GM12872 (cell line): Measurements from ENCODE around the gene GIT2.

Experiments used
- TF ChIP-seq, protein P1 (sequence below): IDR thresholded peaks from 3 replicates; pipeline ENCODE4 v1.5.1; 2011; ENCODE audit warnings: low read depth, mild to moderate bottlenecking, low read length, moderate library complexity; ENCODE audit not compliant: insufficient read depth

GIT2 gene

DNA sequence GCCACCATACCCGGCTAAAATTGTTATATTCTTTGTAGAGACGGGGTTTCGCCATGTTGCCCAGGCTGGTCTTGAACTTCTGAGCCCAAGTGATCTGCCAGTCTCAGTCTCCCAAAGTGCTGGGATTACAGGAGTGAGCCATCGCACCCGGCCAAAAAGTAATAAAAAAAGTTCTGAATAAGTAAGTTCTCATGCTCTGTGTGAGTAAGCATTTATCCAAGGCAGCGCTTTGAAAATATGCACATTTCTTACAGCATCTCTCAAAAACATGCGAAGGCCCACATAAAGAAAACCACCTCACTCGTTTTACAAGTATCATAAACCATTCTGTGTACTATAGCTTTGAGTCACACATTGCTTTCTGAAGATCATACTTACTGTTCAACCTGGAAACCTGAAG, 8.6 kb downstream of the GIT2 start:
- TF ChIP-seq, protein P1, sequence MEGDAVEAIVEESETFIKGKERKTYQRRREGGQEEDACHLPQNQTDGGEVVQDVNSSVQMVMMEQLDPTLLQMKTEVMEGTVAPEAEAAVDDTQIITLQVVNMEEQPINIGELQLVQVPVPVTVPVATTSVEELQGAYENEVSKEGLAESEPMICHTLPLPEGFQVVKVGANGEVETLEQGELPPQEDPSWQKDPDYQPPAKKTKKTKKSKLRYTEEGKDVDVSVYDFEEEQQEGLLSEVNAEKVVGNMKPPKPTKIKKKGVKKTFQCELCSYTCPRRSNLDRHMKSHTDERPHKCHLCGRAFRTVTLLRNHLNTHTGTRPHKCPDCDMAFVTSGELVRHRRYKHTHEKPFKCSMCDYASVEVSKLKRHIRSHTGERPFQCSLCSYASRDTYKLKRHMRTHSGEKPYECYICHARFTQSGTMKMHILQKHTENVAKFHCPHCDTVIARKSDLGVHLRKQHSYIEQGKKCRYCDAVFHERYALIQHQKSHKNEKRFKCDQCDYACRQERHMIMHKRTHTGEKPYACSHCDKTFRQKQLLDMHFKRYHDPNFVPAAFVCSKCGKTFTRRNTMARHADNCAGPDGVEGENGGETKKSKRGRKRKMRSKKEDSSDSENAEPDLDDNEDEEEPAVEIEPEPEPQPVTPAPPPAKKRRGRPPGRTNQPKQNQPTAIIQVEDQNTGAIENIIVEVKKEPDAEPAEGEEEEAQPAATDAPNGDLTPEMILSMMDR, result no peak

DNA sequence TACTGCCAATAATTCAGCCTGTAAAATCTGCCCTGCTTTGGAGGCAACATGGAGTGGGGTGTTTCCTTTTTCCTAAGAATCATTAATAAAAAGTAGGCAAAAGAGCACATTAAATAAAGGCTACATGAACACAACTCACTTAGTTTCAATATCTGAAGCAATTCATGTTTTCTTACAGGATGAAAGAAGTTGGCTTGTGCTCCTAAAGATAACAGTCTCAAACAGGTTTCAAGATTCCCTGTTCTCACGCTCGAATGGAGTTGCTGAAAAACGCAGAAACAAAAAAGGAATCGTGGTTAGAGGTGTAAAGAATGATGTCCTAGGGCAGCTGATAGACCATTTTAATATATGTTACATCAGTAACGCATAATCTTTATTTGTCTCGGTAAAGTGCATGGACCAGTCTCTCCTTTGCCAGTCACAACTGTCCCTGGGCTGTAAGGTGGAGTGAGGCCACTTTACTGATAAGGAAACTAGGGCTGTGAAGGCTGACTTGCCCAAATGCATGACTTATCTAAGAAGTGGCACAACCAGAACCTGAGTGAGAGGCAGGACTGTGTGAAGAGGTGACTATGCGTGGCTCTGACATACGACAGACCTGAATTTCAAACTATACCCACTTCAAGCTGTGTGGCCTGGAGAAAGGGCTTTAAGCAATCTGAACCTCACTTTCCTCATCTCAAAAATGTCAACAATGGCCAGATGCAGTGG, 12.6 kb downstream of the GIT2 start:
- TF ChIP-seq, protein P1, result no peak

- TF ChIP-seq, protein P1, result no peak
These were observed 14.0 kb downstream of the GIT2 start for GRCh38 chr12:109982210-109982609.

DNA sequence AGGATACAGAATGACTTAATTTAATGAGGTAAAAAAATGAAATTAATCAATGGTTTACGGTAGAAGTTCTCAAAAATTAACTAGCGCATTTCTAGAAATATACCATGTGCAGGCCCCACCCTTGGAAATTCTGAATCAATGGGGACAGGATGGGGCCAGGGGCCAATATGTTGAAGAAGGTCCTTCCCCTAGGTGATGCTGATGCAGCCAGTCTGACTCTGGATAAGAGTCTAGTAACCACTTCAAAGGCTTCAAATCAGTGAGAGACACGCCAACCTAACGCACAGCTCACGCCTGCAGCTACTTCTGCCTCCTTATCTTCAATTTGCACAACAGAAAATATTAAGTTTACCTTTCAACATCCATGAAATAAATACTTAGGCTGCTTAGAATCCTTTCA, 14.9 kb downstream of the GIT2 start:
- TF ChIP-seq, protein P1, result no peak

GRCh38 chr12:109972821-109973220, 23.3 kb downstream of the GIT2 start:
- TF ChIP-seq, protein P1, result no peak

DNA sequence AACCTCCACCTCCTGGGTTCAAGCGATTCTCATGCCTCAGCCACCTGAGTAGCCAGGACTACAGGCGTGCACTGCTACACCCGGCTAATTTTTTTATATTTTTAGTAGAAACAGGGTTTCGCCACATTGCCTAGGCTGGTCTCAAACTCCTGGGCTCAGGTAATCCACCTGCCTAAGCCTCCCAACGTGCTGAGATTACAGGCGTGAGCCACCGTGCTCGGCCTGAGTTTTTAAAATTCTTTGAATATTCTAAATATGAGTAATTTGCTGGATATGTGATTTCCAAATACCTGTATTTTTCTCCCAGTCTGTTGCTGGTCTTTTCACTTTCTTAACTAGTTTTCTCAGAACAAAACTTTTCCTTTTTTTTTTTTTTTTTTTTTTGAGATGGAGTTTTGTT, 27.4 kb downstream of the GIT2 start:
- TF ChIP-seq, protein P1, result no peak

GRCh38 chr12:109968032-109968420, 28.1 kb downstream of the GIT2 start:
- TF ChIP-seq, protein P1, result no peak
